ENCODE data around the gene CDH4.

- TF ChIP-seq CTCF (IDR thresholded peaks at IDR 0.05; ENCODE audit: insufficient read depth, low read length) (no peak), POLR2AphosphoS5 (IDR thresholded peaks at IDR 0.05; ENCODE audit: low read depth) (no peak)
- TF ChIP-seq, protein P1, sequence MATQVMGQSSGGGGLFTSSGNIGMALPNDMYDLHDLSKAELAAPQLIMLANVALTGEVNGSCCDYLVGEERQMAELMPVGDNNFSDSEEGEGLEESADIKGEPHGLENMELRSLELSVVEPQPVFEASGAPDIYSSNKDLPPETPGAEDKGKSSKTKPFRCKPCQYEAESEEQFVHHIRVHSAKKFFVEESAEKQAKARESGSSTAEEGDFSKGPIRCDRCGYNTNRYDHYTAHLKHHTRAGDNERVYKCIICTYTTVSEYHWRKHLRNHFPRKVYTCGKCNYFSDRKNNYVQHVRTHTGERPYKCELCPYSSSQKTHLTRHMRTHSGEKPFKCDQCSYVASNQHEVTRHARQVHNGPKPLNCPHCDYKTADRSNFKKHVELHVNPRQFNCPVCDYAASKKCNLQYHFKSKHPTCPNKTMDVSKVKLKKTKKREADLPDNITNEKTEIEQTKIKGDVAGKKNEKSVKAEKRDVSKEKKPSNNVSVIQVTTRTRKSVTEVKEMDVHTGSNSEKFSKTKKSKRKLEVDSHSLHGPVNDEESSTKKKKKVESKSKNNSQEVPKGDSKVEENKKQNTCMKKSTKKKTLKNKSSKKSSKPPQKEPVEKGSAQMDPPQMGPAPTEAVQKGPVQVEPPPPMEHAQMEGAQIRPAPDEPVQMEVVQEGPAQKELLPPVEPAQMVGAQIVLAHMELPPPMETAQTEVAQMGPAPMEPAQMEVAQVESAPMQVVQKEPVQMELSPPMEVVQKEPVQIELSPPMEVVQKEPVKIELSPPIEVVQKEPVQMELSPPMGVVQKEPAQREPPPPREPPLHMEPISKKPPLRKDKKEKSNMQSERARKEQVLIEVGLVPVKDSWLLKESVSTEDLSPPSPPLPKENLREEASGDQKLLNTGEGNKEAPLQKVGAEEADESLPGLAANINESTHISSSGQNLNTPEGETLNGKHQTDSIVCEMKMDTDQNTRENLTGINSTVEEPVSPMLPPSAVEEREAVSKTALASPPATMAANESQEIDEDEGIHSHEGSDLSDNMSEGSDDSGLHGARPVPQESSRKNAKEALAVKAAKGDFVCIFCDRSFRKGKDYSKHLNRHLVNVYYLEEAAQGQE (IDR thresholded peaks at IDR 0.05; ENCODE audit: insufficient replicate concordance, low read depth): no peak
Measured at GRCh38 chr20:61849376-61849775, 597.3 kb downstream of the CDH4 start.
